NCI-H1417 treated with DMSO at 0.1 percent for 48 hours (cell line): ENCODE data around the gene ST7.
"Not testable (repeated sequence)": the region's sequence is repeated elsewhere in the genome, so short reads cannot be mapped to it uniquely, and the experiment has no call there.

Experiments used
- DNase-seq: peaks from one replicate; lab custom pipeline; 2025; lab: John Stamatoyannopoulos, UW

ST7 gene, protein sequence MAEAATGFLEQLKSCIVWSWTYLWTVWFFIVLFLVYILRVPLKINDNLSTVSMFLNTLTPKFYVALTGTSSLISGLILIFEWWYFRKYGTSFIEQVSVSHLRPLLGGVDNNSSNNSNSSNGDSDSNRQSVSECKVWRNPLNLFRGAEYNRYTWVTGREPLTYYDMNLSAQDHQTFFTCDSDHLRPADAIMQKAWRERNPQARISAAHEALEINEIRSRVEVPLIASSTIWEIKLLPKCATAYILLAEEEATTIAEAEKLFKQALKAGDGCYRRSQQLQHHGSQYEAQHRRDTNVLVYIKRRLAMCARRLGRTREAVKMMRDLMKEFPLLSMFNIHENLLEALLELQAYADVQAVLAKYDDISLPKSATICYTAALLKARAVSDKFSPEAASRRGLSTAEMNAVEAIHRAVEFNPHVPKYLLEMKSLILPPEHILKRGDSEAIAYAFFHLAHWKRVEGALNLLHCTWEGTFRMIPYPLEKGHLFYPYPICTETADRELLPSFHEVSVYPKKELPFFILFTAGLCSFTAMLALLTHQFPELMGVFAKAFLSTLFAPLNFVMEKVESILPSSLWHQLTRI

DNA sequence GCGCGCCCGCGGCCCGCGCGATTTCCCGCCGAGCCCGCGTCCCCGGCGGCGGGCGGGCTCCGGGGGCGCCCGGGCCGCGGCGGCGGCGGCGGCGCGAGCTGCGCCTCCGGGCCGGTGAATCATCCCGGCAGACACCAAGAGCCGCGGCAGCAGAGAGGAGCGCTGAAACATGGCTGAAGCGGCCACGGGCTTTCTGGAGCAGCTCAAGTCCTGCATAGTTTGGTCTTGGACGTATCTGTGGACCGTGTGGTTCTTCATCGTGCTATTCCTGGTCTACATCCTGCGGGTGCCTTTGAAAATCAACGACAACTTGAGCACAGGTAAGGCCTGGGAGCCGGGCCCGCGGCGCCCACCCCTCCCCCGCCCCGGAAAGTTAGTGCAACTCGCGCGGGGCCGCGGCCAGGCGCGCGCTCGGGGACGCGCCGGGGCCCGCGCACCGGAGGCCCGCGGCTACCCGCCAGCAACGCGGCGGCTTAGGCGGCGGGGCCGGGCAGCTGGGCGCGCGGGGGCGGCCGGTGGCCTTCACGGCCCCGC, at the start of gene ST7:
Gene ST7 (plus strand): TSS at position 130 of the 534 bp plus-strand sequence. CDS start 40 bp downstream, at position 170.
- DNase-seq, result peak; percentile 48

DNA sequence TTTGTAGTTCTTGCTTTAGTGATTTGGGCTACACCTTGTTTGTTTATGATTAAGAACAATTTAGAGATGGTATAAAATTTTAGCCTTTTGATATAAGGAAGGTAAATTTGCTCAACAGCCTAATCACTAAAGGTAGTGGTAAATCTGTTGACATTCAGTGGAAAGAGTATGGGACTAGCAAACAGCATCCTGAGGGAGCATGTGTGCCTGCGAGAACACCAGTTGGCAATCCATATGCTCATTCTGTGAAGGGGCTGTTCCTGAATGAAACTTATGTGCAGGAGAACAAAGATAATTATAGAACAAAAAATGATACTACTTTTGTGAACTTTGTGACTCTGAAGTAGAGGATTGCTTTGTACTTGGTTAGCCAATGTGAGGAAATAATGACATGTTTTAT, 46.9 kb upstream of the ST7 start:
- DNase-seq, result no peak

DNA sequence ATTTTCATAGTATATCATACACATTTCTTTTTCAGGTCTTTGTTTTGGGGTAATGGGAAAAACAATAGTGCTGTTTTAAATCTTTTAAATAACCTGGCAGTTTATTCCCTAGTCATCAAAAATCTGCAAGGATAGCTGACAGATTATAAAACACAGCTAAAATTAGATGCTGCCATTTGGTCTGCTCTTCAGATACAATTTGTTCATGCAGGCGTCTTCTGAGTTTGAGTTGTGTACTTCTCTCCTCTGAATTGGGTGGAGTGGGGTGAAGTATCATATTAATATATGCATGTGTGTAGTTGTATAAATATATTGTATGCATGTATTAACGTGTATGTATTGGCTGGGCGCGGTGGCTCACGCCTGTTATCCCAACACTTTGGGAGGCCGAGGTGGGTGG, 42.9 kb upstream of the ST7 start:
- DNase-seq, result no peak

DNA sequence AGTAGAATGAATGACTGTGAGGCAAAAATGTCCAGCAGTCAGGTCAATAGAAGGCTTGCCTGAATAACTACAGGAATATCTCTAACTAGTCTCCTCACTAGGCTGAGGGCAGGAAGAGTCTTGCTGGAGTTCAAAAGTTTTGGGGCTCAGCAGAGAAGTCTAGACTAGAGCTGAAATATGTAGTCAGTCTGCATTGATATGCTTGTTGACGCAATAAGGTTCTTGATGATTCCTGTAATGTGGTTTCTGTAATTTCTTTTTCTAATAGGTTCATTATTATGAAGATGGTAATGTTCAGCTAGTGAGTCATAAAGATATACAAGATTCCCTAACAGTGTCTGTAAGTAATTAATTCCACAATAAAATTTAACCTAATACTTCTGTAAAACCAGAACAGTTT, 41.5 kb upstream of the ST7 start:
- DNase-seq, result no peak

DNA sequence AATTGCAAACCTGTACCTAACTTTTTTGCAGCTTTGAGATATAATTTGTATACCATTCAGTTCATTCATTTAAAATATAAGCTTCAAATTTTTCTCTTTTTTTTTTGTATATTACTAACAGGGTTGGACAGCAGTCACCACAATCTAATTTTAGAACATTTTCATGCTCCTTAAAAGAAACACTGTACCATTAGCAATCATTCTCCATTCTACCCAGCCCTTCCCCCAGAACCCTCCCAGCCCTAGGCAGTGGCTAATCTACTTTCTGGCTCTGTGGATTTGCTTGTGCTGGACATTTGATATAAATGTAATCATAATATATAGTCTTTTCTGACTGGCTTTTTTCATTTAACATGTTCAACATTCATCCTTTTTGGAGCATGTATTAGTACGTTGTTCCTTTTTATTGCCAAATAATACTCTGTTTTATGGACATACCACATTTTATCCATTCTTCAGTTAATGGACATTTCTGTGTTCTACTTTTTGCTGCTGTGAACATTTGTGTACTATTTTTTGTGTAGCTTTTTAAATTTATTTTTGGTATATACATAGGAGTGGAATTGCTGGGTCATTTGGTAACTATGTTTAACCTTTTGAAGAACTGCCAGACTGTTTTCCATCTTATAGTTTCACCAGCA, 40.9 kb upstream of the ST7 start:
- no peak for DNase-seq

DNA sequence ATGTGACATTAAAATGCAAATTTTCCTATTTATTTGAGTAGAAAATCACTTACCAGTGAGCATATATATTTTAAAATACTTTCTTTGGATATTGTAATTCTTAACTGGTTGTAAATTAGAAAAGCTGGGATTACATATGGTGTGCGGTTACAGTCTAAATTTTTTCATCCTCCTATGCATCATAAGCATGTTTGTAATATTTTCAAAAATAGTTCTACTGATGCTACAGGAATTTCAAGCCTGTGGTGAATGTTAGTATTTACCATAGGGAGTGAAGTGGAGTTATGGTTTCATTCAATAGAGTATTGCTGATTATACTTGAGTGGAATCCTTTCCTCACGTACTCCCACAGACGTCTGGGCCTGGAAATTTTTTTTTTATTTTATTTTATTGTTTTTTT, 34.6 kb upstream of the ST7 start:
- no peak for DNase-seq

DNA sequence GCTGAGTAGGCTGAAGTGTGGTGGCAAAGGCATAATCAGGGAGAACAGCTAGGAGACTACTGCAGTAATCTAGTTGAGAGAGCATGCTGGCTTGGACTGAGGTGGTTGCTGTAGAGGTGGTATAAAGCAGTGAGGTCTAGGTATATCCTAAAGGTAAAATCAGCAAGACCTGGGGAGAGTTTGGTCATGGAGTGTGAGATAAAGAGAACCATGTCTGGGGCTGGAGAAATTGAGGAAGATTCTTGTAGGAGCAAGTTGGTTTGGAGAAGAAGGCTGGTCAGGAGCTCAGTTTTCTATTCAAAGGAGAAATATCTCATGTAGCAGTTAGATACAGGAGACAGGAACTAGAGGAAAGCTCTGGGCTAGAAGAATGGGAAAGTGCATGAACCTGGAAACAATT, 32.9 kb upstream of the ST7 start:
- no peak for DNase-seq

DNA sequence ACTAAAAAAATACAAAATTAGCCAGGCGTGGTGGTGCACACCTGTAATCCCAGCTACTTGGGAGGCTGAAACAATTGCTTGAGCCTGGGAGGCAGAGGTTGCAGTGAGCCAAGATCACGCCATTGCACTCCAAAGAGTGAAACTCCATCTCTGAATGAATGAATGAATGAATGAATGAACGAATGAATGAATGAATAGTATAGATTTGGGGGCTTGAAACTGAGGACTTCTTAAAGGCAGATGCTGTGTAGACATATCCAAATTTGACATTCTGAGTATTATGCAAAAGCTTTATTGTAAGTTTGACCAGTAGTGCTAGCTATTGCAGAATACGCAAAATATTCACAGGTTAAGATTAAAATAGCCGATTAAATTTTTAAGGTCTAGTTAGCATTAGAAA, 30.8 kb upstream of the ST7 start:
- DNase-seq, result no peak

DNA sequence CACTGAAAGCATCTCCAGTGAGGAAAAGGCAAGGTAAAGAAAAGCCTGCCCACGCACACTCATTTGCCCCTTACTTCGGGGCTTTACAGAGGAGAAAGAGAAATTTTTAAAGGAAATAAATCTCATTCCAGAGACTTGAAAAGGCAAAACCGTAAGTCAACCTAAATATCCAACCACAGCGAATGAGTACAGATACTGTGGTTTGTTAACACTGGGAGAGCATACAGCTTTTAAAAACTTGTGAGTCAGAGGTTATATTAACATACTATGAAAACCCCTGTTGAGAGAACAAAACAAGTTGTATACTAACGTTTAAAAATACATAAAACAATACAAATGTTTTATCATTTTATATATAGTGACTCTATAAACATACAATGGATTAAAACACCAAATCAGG, 28.6 kb upstream of the ST7 start:
- DNase-seq, result no peak

DNA sequence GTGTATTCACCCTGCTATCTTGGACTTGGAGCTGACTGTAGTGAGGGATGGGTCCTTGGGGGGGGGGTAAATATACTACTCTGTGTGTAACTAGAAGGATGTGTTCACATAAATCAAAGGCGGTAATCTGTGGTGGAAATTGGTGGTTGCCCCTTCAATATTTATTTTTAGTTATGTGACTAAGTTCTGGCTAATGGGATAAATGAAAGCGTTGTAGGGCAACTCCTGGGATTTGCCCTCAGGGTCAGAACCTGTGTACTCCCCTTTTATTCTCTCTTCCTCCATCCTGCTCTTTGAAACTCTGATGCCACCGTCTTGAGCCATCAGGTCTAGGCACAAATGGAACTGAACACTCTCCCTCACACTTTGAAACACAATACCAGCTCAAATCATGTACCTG, 24.3 kb upstream of the ST7 start:
- DNase-seq, result no peak

DNA sequence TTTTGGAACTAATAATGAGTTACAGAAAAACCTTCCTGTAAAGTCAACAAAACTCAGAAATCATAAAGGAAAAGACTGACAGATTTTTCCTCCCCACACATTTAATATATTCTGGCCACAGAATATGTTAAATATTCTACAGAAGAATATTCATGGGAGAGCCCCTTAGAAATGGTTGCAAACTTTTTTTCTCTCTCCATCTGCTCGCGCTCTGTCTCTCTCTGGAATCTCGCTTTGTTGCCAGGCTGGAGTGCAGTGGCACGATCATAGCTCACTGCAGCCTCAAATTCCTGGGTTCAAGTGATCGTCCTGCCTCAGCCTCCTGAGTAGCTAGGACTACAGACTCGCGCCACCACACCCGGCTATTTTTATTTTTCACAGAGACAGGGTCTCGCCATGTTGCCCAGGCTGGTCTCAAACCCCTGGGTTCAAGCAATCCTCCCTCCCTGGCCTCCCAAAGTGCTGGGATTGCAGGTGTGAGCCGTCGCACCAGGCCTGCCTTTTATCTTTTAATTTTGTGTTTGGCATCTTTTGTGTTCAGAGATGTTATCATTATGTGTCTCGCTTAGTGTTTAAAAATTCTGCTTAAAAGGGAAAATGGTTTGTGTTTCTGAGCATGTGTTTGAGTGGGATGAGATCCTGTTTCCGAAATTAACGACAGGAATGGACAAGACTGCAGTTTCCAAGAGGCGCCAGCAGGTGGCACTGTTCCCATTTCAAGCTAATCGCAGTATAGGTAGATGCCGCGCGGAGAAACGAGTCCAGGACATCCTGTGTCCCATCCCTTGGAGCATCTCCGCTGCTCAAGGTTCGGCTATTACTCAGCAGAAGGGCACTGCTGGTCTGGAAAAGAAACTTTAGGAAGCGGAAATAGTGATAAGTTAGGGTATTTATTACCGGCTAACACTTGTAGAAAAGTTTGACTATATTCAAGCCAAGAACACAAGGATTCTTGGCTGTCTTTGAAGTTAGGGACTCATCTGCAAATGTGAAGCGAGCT, 23.1 kb upstream of the ST7 start:
- DNase-seq, result peak; percentile 18

DNA sequence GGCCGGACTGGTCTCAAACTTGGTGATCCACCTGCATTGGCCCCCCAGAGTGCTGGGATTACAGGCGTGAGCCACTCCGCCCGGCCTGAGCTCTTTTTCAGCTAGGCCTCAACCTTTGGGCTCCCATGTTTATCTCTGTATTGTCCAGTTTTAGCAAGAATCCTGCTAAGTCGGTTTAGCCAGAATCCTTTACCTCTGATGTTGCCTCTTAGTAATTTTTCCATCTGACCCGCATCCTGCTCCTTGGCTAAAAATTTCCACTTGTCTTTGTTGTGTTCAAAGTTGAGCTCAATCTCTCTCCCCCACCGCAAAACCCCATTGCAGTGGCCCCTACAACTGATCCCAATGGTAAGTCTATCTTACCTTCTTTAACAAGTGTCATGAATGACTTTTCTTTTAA, 20.7 kb upstream of the ST7 start:
- no peak for DNase-seq

DNA sequence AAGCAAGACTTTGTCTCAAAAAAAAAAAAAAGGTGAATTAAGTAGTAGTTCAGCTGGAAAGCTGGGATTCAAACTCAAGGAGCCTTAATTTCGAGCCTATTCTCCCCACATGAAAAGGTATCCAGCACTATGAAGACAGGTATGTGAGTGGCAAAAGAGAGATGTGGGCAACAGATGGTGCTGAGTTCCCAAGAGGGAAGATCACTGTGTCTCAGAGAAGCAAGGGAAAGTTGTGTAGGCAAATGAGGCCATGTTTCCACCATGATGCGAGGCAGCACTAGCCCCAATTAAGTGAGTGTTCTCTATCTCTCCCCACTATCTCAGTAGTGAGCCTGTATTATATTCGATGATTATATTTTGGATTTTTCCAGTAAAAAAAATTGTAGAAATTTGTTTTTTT, 19.8 kb upstream of the ST7 start:
- DNase-seq, result no peak

DNA sequence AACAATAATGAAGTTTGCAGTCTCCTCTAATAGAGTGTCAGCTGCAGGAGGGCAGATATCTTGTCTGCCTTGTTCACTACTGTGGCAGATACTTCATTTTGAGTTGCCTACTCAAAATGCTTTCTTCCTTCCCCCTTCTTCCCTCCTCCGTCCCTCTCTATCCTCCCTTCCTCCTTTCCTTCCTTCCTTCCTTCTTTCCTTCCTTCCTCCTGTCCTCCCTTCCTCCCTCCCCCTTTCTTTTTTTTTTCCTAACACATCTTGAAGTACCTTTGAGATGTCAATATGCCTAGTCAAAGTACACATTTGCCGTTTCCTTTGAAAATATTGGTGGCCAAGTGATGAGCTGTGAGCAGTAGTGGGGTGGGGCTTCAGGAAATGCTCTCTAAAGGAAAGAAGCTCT, 18.7 kb upstream of the ST7 start:
- no peak for DNase-seq

DNA sequence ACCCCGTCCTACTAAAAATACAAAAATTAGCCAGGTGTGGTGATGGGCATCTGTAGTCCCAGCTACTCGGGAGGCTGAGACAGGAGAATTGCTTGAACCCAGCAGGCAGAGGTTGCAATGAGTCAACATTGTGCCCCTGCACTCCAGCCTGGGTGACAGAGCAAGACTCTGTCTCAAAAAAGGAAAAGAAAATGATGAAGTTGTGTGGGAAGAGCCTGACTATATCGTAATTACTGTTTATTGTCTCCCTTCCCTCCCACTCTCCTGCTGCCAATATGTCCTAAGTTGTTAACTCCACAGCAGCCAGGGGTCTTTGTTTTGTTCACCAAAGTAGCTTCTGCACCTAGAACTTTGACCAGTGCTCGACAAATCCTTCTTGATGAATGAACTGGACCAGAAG, 16.5 kb upstream of the ST7 start:
- DNase-seq, result not testable (repeated sequence)

DNA sequence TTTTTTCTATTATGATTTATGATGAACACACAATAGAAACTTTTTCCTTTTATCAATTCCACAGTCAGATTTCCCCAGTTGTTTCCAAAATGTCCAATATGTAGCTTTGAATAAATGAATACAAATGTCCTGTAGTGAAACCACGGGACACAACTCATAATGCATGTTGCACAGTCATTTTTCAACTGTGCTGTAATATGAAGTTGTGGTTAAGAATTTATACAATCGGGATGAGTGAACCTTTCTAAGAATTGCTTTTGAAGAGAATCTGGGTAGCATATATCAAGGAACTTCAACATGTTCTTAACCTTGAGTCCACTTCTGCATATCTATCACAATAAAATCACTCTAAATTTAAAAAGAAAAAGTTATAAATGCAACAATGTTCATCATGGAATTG, 14.6 kb upstream of the ST7 start:
- DNase-seq, result no peak

DNA sequence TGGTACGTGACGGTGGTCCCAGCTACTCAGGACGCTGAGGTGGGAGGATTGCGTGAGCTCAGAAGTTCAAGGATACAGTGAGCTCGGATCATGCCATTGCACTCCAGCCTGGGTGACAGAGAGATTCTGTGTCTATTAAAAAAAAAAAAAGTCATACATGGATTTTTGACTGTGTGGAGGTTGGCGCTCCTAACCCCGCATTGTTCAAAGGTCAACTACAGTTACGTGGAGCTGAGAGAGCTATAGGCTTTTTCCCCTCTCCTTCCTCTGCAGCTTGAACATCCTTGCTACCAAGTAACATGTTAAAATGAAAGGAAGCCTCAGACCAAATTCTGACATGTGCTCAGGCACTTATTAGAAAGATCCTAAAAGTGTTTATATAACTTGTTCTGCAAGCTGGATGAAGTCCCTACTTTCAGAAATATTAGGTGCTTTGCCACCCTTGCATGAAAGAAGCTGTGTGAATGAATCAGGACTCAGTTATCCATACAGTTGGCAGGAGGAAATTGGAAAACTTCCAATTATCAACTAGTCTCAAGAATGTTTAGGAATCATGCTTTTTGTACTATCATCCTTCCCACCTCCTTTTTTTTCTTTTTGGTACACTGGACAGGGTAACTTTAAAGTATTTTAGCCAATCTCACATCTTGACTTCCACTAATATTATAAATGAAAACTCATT, 12.5 kb upstream of the ST7 start:
- DNase-seq, result no peak

DNA sequence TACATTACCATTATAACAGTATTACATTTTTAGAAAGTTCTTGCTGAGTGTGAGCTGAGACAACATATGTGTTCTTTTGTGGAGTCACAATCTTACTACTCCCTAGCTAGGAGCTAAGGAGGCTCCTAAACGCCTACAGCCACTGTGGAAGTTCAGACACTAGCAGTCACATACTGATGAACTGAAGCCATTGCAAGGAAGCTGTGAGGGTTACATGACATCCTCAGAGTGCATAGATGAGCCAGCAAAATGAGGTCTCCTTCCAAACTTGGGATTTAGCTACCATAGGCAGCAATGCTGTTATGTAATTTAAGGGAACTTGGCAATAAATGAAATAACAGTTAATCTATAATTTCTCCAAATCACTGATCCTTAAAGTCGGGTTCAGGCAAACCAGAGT, 10.8 kb upstream of the ST7 start:
- DNase-seq, result no peak

DNA sequence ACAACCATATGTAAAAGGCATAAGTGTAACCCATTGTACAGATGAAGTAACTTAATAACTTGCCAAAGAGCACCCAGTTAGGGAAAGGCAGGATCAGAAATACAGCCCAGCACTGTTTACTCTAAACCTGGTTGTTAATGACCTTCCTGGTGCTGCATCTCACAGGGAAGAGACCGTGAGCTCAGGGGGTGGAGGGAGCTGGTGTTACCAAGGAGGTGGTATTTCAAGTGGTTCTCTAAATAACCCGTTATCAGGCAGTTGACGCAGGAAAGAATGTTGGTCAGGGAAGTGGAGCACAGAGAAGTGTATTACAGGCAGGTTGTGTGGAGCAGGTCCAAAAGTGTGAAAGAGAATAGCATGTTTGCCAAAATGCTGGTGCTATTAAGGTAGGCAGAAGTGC, 4.4 kb upstream of the ST7 start:
- DNase-seq, result no peak

DNA sequence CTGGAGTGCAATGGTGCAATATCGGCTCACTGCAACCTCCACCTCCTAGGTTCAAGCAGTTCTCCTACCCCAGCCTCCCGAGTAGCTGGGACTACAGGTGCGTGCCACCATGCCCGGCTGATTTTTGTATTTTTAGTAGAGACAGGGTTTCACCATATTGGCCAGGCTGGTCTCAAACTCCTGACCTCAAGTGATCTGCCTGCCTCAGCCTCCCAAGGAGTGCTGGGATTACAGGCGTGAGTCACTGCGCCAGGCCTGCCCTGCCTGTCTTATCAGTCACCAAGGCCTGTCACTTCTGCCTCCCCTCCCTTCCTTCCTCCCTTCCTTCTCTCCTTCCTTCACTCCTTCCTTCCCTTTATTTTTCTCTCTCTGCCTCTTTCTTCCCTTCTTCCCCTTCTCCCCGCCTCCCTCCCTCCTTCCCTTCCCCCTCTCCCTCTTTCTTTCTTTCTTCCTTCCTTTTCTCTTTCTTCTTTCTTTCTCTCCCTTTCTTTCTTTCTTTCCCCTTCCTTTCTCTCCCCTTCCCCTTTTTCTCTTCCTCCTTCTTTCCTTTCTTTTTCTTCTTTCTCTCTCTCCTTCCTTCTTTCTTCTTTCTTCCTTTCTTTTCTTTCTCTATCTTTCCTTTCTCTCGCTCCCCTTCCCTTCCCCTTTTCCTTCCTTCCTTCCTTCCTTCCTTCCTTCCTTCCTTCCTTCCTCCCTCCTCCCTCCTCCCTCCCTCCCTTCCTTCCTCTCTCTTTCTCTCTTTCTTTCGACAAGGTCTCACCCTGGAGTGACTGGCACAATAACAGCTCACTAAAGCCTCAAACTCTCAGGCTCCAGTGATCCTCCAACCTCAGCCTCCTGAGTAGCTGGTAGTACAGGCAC, 3.1 kb upstream of the ST7 start:
- DNase-seq, result no peak
